ENCODE results near the gene CDC20B. TPM values are rescaled to one million over a fixed set of nuclear protein-coding genes. Genes with fewer than 3 reads are reported as not detected.

Gene CDC20B, protein sequence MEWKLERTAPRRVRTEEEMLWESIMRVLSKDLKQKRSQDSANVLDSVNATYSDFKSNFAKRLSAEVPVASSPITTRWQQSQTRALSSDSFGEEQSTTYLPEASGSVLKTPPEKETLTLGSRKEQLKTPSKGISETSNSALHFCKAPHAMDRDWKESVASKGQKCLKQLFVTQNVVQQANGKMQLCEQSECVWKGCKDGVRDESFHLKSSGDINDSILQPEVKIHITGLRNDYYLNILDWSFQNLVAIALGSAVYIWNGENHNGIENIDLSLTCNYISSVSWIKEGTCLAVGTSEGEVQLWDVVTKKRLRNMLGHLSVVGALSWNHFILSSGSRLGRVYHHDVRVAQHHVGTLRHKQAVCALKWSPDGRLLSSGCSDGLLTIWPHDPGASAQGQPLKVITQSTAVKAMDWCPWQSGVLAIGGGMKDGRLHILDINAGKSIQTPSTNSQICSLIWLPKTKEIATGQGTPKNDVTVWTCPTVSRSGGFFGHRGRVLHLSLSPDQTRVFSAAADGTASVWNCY
- total RNA-seq: not detected

DNA sequence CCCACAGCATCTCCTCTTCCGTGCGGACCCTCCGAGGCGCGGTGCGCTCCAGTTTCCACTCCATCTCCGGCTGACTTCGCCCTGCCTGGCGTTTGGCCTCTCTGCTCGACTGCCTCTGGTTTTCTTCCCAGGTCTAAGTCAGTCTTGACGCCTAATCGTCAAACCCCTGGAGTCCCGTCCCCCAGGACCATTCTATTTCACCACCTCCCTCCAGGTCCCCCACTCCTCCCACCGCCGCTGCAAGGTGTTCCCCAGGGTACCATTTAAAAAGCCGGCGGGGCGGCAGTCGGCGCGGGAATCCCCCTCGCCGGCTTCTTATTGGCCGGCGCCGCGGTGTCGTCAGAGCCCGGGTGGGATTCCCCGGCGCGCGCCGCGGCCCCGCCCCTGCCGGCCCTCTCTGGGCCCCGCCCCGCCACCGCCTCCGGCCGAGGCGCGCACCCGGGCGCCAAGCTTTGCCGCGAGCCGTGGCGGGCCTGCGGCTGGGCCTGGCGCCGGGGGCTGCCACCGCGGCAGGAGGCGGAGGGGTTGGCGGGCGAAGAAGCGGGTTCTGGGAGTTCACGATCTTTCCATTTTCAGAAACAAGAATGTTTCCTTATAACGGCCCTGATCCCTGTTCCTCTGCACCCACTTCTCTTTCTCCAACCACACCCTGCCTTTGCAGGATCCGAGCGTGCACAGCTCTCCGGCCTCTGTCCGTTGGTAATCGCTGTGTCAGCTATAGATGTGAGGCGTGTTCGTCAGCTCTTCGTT lies at the start of gene CDC20B:
Gene CDC20B (minus strand): TSS at position 241 of the 750 bp plus-strand sequence. CDS start 177 bp downstream, at position 64.
- WGBS, 2 donors (ENCODE audit: low coverage in 1 of 2): 2 to 4% methylated on average over 14 to 23 of the region's 69 CpGs
- no peaks in the 10 kb centered on the region for H3K9me3 ChIP-seq
- peak within 1 kb of the TSS; percentile 36 to 48 for H3K4me3 ChIP-seq
- peak; percentile 91 for ATAC-seq
- peaks cover 77% of the 10 kb centered on the region for H3K27me3 ChIP-seq
- peaks cover 2 to 34% (median 20%) of the 10 kb centered on the region in 3 donors for H3K4me1 ChIP-seq
- H3K27ac ChIP-seq: no peak within 1 kb of the TSS
- no peak for TF ChIP-seq EP300 (IDR thresholded peaks at IDR 0.05)
- no peak for TF ChIP-seq POLR2AphosphoS5 (IDR thresholded peaks at IDR 0.05)
- no peak for TF ChIP-seq CTCF (IDR thresholded peaks at IDR 0.05)
- no peak for TF ChIP-seq POLR2A (IDR thresholded peaks at IDR 0.05)
- no peaks in the 10 kb centered on the region for H3K36me3 ChIP-seq

DNA sequence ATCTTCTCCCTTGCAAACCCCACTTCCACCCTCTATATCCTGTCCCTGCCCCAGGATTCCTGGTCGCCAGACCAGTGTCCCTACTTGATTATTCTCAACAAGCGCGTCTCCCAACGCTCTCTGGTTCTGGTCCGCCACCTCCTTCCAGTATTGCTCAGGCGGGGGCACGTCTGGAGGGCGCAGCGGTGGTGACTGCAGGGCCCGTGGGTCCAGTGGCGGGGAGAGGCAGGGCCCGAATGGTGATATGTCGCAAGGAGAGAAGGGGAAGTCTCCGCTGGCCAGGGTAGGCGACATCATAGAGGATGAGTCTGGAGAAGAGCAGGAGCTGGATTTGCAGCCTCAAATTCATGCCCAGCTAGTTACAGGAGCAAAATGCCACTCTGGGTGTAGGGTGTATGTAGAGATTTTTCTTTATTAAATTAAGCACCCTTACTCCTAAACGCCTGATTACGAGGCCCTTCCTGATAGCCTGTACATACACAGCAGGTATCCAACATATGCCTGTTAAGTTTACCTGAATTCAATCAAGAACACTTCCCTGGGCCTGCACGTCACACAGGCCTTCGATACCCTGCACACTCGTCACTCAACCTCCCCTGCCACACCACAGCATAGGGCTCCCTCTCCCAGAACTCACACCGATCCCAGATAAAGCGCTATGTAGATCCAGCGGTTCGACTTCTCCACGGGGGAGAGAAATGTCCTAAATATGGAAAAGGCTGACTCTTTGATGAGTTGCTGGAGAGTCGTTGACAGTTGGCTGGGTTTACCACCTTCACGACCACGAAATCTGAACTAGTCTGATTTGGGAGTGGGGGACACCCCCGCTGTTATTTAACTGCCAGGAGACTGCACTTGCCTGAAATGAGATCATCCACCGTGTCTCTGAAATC lies 49.4 kb upstream of the CDC20B start:
- Histone ChIP-seq H3K36me3 (no peaks in the 10 kb centered on the region), H3K27me3 (peaks cover 100% of the 10 kb centered on the region), H3K27ac (no peak overlapping the region), H3K4me3 (no peak overlapping the region), H3K9me3 (no peaks in the 10 kb centered on the region), H3K4me1 (peaks cover 0 to 35% (median 9%) of the 10 kb centered on the region in 3 donors)
- TF ChIP-seq POLR2A (IDR thresholded peaks at IDR 0.05): no peak
- WGBS, 2 donors (ENCODE audit: low coverage in 1 of 2): 21% methylated on average over 9 to 15 of the region's 30 CpGs
- no peak for ATAC-seq

- Histone ChIP-seq H3K9me3 (no peaks in the 10 kb centered on the region), H3K4me3 (peak overlapping the region in 1 of 2 donors; percentile 37), H3K4me1 (peaks cover 0 to 22% (median 0%) of the 10 kb centered on the region in 3 donors), H3K27ac (no peak overlapping the region), H3K36me3 (no peaks in the 10 kb centered on the region), H3K27me3 (peaks cover 87% of the 10 kb centered on the region)
- no peak for ATAC-seq
- WGBS, 2 donors (ENCODE audit: low coverage in 1 of 2): 3 to 6% methylated on average over 5 to 16 of the region's 62 CpGs
- TF ChIP-seq POLR2A (IDR thresholded peaks at IDR 0.05) (no peak), POLR2AphosphoS5 (IDR thresholded peaks at IDR 0.05) (no peak)
Observed at GRCh38 chr5:55220433-55221185, 47.6 kb upstream of the CDC20B start.

- H3K27ac ChIP-seq: no peak overlapping the region
- H3K4me3 ChIP-seq: no peak overlapping the region
- TF ChIP-seq POLR2AphosphoS5 (IDR thresholded peaks at IDR 0.05) (no peak), EP300 (IDR thresholded peaks at IDR 0.05) (no peak), CTCF (IDR thresholded peaks at IDR 0.05) (no peak), POLR2A (IDR thresholded peaks at IDR 0.05) (no peak)
- 84 to 86% methylated on average over 3 of the region's 3 CpGs for WGBS, 2 donors (ENCODE audit: low coverage in 1 of 2)
- peaks cover 0 to 22% (median 0%) of the 10 kb centered on the region in 3 donors for H3K4me1 ChIP-seq
- H3K9me3 ChIP-seq: no peaks in the 10 kb centered on the region
- H3K36me3 ChIP-seq: no peaks in the 10 kb centered on the region
- ATAC-seq: no peak
- H3K27me3 ChIP-seq: peaks cover 79% of the 10 kb centered on the region
Observed at GRCh38 chr5:55219770-55220169, 46.8 kb upstream of the CDC20B start.

GRCh38 chr5:55218967-55219366 lies 46.0 kb upstream of the CDC20B start:
- Histone ChIP-seq H3K27me3 (peaks cover 71% of the 10 kb centered on the region), H3K36me3 (no peaks in the 10 kb centered on the region), H3K4me1 (peaks cover 0 to 22% (median 0%) of the 10 kb centered on the region in 3 donors), H3K4me3 (no peak overlapping the region), H3K9me3 (no peaks in the 10 kb centered on the region), H3K27ac (no peak overlapping the region)
- 0 to 65% methylated on average over 2 to 4 of the region's 4 CpGs for WGBS, 2 donors (ENCODE audit: low coverage in 1 of 2)
- TF ChIP-seq POLR2AphosphoS5 (IDR thresholded peaks at IDR 0.05) (no peak), EP300 (IDR thresholded peaks at IDR 0.05) (no peak), POLR2A (IDR thresholded peaks at IDR 0.05) (no peak), CTCF (IDR thresholded peaks at IDR 0.05) (no peak)
- ATAC-seq: no peak
